ENCODE measurements around the gene CENPO.
A peak's percentile ranks its signal among the peaks of the same experiment; 100 is the strongest.
"Not testable (repeated sequence)": the region's sequence is repeated elsewhere in the genome, so short reads cannot be mapped to it uniquely, and the experiment has no call there.

The CENPO gene

DNA sequence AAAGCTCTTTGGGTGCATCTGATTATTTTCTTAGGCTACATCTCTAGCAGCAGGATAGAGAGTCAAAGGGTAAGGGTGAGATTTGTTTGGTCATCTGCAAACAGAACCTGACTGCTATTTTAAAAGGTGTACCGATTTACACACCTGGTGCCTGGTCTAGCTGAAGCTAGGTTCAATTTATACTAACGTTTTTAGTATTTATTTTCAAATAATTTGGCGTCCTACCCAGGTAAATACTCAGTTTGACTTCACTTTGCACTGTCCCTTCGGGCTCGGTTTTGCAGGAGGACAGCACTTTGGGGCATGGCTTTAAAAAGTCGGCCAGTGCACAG, 717 bp upstream of the CENPO start:
- Histone ChIP-seq H3K27ac (peak overlapping the region; percentile 95), H2AFZ (peak overlapping the region; percentile 94), H3K36me3 (ENCODE audit: control insufficient read depth, insufficient read depth, low read length) (no peaks in the 10 kb centered on the region), H3K4me1 (peaks cover 7% of the 10 kb centered on the region), H3K4me2 (ENCODE audit: low read length) (peak overlapping the region; percentile 95), H3K4me3 (ENCODE audit: low read depth, low read length) (peak overlapping the region; percentile 99), H3K9ac (no peak overlapping the region), H3K9me3 (ENCODE audit: control insufficient read depth, low read length) (no peaks in the 10 kb centered on the region), H3K27me3 (ENCODE audit: control insufficient read depth, insufficient read depth, low read length) (no peaks in the 10 kb centered on the region), H3K79me2 (no peaks in the 10 kb centered on the region)
- TF ChIP-seq, protein P1, sequence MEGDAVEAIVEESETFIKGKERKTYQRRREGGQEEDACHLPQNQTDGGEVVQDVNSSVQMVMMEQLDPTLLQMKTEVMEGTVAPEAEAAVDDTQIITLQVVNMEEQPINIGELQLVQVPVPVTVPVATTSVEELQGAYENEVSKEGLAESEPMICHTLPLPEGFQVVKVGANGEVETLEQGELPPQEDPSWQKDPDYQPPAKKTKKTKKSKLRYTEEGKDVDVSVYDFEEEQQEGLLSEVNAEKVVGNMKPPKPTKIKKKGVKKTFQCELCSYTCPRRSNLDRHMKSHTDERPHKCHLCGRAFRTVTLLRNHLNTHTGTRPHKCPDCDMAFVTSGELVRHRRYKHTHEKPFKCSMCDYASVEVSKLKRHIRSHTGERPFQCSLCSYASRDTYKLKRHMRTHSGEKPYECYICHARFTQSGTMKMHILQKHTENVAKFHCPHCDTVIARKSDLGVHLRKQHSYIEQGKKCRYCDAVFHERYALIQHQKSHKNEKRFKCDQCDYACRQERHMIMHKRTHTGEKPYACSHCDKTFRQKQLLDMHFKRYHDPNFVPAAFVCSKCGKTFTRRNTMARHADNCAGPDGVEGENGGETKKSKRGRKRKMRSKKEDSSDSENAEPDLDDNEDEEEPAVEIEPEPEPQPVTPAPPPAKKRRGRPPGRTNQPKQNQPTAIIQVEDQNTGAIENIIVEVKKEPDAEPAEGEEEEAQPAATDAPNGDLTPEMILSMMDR (IDR thresholded peaks at IDR 0.05) = no peak

DNA sequence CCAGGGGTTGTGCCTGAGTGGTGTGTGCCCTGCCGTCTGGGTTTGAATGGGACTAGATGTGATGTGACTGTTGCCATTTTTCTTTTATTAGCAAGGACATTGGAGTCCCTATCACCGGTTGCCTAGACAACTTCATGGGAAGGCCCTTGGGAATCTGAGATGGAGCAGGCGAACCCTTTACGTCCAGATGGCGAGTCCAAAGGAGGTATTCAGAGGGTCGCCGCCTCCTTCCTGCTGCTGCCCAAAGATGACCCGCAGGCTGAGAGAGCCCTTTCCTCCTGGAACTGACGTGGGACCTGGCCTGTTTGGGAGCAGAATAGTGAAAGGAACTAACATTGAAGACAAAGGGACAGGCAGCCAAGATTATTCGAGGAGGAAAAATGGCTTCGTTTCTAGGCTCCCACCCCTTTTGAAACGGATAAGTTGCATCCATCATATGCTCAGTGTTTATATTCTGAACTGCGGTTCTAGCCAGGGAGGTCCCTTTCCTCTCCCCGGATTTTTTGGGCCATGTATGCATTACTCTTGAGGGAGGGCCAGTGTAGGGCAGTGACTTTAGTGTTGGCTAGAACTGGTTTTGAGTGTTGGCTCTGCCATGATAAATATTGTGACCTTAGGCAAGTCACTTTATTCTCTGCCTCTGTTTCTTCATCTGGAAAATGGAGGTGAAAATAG, 673 bp downstream of the CENPO start:
- Histone ChIP-seq H3K36me3 (ENCODE audit: control insufficient read depth, insufficient read depth, low read length) (no peaks in the 10 kb centered on the region), H3K27ac (no peak overlapping the region), H3K9me3 (ENCODE audit: control insufficient read depth, low read length) (no peaks in the 10 kb centered on the region), H2AFZ (peak overlapping the region; percentile 94), H3K27me3 (ENCODE audit: control insufficient read depth, insufficient read depth, low read length) (no peaks in the 10 kb centered on the region), H3K4me3 (ENCODE audit: low read depth, low read length) (peak overlapping the region; percentile 99), H3K4me1 (peaks cover 7% of the 10 kb centered on the region), H3K4me2 (ENCODE audit: low read length) (peak overlapping the region; percentile 95), H3K9ac (no peak overlapping the region), H3K79me2 (no peaks in the 10 kb centered on the region)
- TF ChIP-seq, protein P1 (IDR thresholded peaks at IDR 0.05) = no peak

DNA sequence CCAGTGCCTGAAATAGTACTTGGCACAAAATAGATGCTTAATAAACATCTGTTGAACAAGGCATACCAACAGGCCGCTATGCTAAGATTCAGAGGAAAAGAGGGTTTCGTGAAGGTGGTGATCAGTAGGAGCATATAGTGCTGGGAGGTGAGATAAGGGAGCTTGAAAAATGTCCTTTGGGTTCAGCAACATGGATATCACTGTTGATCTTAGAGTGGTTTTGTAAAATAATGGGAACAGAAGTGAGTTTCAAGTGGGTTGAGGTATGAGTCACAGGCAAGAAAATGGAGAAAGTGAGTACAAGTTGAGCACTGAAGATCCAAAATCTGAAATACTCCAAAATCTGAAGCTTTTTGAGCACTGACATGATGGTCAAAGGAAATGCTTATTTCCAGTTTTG, 4.4 kb downstream of the CENPO start:
- TF ChIP-seq, protein P1 (IDR thresholded peaks at IDR 0.05) = no peak
- Histone ChIP-seq H3K36me3 (ENCODE audit: control insufficient read depth, insufficient read depth, low read length) (no peaks in the 10 kb centered on the region), H3K4me1 (no peaks in the 10 kb centered on the region), H3K27ac (no peak overlapping the region), H3K9me3 (ENCODE audit: control insufficient read depth, low read length) (no peaks in the 10 kb centered on the region), H3K9ac (no peak overlapping the region), H3K79me2 (no peaks in the 10 kb centered on the region), H3K4me3 (ENCODE audit: low read depth, low read length) (no peak overlapping the region), H2AFZ (no peak overlapping the region), H3K27me3 (ENCODE audit: control insufficient read depth, insufficient read depth, low read length) (no peaks in the 10 kb centered on the region), H3K4me2 (ENCODE audit: low read length) (no peak overlapping the region)

DNA sequence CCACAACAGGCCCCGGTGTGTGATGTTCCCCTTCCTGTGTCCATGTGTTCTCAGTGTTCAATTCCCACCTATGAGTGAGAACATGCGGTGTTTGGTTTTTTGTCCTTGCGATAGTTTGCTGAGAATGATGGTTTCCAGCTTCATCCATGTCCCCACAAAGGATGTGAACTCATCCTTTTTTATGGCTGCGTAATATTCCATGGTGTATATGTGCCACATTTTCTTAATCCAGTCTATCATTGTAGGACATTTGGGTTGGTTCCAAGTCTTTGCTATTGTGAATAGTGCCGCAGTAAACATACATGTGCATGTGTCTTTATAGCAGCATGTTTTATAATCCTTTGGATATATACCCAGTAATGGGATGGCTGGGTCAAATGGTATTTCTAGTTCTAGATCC, 7.3 kb downstream of the CENPO start:
- H3K27me3 ChIP-seq (ENCODE audit: control insufficient read depth, insufficient read depth, low read length); H3K4me3 ChIP-seq (ENCODE audit: low read depth, low read length); H3K79me2 ChIP-seq; H3K27ac ChIP-seq; H3K4me1 ChIP-seq; H2AFZ ChIP-seq; H3K9ac ChIP-seq; H3K4me2 ChIP-seq (ENCODE audit: low read length); H3K36me3 ChIP-seq (ENCODE audit: control insufficient read depth, insufficient read depth, low read length); H3K9me3 ChIP-seq (ENCODE audit: control insufficient read depth, low read length): not testable (repeated sequence)

DNA sequence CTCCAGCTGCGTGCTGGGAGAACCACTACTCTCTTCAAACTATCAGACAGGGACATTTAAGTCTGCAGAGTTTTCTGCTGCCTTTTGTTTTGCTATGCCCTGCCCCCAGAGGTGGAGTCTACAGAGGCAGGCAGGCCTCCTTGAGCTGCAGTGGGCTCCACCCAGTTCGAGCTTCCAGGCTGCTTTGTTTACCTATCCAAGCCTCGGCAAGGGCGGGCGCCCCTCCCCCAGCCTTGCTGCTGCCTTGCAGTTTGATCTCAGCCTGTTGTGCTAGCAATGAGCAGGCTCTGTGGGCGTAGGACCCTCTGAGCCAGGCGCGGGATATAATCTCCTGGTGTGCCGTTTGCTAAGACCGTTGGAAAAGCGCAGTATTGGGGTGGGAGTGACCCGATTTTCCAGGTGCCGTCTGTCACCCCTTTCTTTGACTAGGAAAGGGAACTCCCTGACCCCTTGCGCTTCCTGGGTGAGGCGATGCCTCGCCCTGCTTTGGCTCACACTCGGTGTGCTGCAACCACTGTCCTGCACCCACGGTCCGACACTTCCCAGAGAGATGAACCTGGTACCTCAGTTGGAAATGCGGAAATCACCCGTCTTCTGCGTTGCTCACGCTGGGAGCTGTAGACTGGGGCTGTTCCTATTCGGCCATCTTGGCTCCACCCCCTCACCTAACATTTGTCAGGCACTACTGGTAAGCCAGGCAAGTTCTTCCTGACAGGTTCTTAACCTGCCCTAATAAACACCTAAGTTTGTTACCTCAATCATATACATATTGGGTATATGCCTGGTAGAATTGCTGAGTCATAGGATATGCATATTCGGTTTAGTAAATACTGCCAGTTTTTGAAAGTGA, 12.8 kb downstream of the CENPO start:
- H3K4me1 ChIP-seq; H2AFZ ChIP-seq; H3K27me3 ChIP-seq (ENCODE audit: control insufficient read depth, insufficient read depth, low read length); H3K9me3 ChIP-seq (ENCODE audit: control insufficient read depth, low read length); H3K36me3 ChIP-seq (ENCODE audit: control insufficient read depth, insufficient read depth, low read length); H3K9ac ChIP-seq; H3K79me2 ChIP-seq; H3K4me3 ChIP-seq (ENCODE audit: low read depth, low read length); H3K27ac ChIP-seq; H3K4me2 ChIP-seq (ENCODE audit: low read length): not testable (repeated sequence)
